Lower lobe of right lung (tissue), 2 donors: ENCODE results near the gene FRAS1. TPM values are rescaled to one million over a fixed set of nuclear protein-coding genes. Genes with fewer than 3 reads are reported as not detected.
A peak's percentile ranks its signal among the peaks of the same experiment; 100 is the strongest.

ENCODE experiments used
- ATAC-seq, 2 donors: fragments of 200-7000 bp; cut with Tn5 transposase; one replicate each; pipeline ENCODE4 v1.9.1; 2020 to 2022; ENCODE audit warnings: mild to moderate bottlenecking in 2 of 2, moderate library complexity in 2 of 2
- DNase-seq: peaks from one replicate; pipeline ENCODE4 v3.0.0-alpha.2; 2020
- H3K27ac ChIP-seq: fragments of 200-600 bp; one replicate; pipeline ENCODE4 v1.8.0; 2022
- H3K27me3 ChIP-seq: fragments of 200-600 bp; one replicate; pipeline ENCODE4 v1.8.0; 2022; ENCODE audit warnings: low read depth
- H3K36me3 ChIP-seq: fragments of 200-600 bp; one replicate; pipeline ENCODE4 v1.8.0; 2022; ENCODE audit warnings: mild to moderate bottlenecking
- H3K4me1 ChIP-seq: fragments of 200-600 bp; one replicate; pipeline ENCODE4 v1.8.0; 2022
- H3K4me3 ChIP-seq: fragments of 200-600 bp; one replicate; pipeline ENCODE4 v1.8.0; 2022; ENCODE audit warnings: mild to moderate bottlenecking
- H3K9me3 ChIP-seq: fragments of 200-600 bp; one replicate; pipeline ENCODE4 v1.8.0; 2022
- intact Hi-C: fragments of 100-400 bp; cut with DNase I; formaldehyde crosslinking; loops from one replicate; pipeline ENCODE4 v1.11.0; 2022
- total RNA-seq: library from RNA; stranded (reverse); fragmentation: NEBNext Ultra II Directional; extraction: Animal tissue kit (Norgen Biotek cat#: 25700); gene quantifications from one replicate; pipeline ENCODE4 v1.2.1, GENCODE V29; 2021
- TF ChIP-seq, protein P1 (sequence below): fragments of 200-600 bp; IDR thresholded peaks from one replicate; pipeline ENCODE4 v1.8.0; 2022; ENCODE audit warnings: antibody characterized with exemption, mild to moderate bottlenecking
- donor health status: DM: no; HTN: yes; CAD: no; lungs with severe emphysema.

The FRAS1 gene
- total RNA-seq, 1 donor from 2014 or later = 9.2 TPM

- H3K27ac ChIP-seq = no peak overlapping the region
- H3K4me3 ChIP-seq = no peak overlapping the region
- no peaks in the 10 kb centered on the region for H3K9me3 ChIP-seq
- H3K27me3 ChIP-seq = no peaks in the 10 kb centered on the region
- no peak for ATAC-seq
- DNase-seq = no peak
- TF ChIP-seq, protein P1, sequence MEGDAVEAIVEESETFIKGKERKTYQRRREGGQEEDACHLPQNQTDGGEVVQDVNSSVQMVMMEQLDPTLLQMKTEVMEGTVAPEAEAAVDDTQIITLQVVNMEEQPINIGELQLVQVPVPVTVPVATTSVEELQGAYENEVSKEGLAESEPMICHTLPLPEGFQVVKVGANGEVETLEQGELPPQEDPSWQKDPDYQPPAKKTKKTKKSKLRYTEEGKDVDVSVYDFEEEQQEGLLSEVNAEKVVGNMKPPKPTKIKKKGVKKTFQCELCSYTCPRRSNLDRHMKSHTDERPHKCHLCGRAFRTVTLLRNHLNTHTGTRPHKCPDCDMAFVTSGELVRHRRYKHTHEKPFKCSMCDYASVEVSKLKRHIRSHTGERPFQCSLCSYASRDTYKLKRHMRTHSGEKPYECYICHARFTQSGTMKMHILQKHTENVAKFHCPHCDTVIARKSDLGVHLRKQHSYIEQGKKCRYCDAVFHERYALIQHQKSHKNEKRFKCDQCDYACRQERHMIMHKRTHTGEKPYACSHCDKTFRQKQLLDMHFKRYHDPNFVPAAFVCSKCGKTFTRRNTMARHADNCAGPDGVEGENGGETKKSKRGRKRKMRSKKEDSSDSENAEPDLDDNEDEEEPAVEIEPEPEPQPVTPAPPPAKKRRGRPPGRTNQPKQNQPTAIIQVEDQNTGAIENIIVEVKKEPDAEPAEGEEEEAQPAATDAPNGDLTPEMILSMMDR = no peak
- H3K36me3 ChIP-seq = no peaks in the 10 kb centered on the region
- H3K4me1 ChIP-seq = peaks cover 6% of the 10 kb centered on the region
- intact Hi-C loops = no loop called here
Observed at GRCh38 chr4:78510681-78511080, 453.6 kb downstream of the FRAS1 start.

DNA sequence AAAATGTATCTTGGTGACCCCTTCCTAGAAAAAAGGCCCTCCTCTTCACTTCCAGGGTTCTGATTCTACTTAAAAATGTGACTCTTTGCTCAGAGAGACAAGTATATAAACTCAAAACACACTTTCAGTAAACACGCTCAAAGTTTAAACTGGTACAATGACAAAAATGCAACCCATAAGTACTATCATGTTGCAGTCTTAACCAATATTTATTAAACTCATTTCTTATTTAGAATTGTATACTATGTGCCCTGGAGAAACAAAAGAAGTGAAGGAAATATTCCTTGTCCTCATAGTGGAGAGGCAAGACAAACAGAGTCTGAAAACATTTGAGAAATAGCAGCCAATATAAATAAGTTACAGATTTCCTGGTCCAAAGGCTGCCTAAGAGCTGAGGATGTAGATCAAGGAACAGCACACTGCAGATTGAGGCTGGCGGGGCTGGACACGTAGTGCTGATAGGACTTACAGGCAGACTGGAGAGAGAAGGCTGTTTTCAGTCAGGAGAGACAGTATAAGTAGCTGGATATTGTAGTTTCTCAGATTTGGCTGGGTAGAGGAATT lies 455.3 kb downstream of the FRAS1 start:
- intact Hi-C loops = no loop called here
- peaks cover 6% of the 10 kb centered on the region for H3K4me1 ChIP-seq
- H3K27ac ChIP-seq = no peak overlapping the region
- DNase-seq = peak; percentile 51
- H3K9me3 ChIP-seq = no peaks in the 10 kb centered on the region
- no peaks in the 10 kb centered on the region for H3K27me3 ChIP-seq
- H3K36me3 ChIP-seq = no peaks in the 10 kb centered on the region
- ATAC-seq = peak; percentile 66 to 79
- TF ChIP-seq, protein P1 = no peak
- H3K4me3 ChIP-seq = no peak overlapping the region

DNA sequence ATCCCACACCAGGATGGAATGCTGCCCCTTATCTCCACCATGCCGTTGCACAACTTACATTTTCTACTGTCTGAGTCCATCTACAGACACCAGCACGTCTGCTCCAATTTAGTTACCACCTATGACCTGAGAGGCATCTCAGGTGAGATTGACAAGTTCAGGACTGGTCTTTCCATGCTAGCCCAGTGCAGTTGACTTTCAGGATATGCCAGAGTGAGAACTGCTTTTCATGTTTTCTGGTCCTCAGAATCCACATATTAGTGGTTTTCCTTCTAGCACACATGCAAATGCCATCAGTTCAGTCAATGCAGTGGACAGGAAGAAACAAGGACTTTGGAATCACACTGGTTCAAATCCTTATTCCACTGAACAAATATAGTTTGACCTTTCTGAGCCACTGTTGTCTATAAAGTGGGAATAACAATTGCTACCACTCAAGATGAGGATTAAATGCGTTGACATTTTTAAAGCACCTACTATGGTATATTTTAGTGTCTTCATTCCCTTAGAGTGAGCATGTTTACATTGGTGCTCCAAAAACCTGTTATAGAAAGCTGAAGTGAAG lies 456.4 kb downstream of the FRAS1 start:
- intact Hi-C loops = no loop called here
- Histone ChIP-seq H3K4me1 (peaks cover 6% of the 10 kb centered on the region), H3K27me3 (no peaks in the 10 kb centered on the region), H3K4me3 (no peak overlapping the region), H3K27ac (no peak overlapping the region), H3K9me3 (no peaks in the 10 kb centered on the region), H3K36me3 (no peaks in the 10 kb centered on the region)
- ATAC-seq (no peak), DNase-seq (no peak)
- TF ChIP-seq, protein P1 = no peak

DNA sequence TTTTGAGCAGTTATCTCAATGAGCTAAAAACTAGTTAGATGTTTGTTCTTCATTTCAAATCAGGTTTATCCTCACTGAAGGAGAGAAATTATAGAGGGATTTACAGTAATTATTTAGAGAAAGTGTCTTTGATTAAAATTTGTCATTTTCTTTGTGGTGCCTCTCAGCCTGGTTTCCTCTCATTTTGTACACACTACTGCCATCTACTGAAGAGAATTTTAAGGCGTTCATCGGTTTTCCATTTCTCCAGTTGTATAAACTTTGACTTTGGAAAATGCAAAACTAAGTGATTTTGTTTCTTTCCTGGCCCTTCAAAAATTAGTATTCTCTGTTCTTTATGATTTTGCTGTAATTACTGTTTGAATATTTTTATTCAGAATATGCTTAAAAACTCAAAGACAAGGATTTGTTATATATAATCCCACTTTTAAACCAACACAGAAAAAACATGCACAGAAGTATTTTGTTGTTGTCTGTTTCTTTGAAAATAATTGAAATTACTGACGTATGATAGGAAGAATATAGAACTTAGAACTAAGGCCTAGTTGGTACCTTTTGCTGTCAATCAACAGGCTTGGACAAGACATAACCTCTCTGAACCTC lies 460.0 kb downstream of the FRAS1 start:
- DNase-seq (no peak), ATAC-seq (no peak)
- H3K36me3 ChIP-seq = no peaks in the 10 kb centered on the region
- intact Hi-C loops = no loop called here
- H3K27ac ChIP-seq = no peak overlapping the region
- no peaks in the 10 kb centered on the region for H3K9me3 ChIP-seq
- TF ChIP-seq, protein P1 = peak; percentile 57
- peaks cover 6% of the 10 kb centered on the region for H3K4me1 ChIP-seq
- no peaks in the 10 kb centered on the region for H3K27me3 ChIP-seq
- no peak overlapping the region for H3K4me3 ChIP-seq

DNA sequence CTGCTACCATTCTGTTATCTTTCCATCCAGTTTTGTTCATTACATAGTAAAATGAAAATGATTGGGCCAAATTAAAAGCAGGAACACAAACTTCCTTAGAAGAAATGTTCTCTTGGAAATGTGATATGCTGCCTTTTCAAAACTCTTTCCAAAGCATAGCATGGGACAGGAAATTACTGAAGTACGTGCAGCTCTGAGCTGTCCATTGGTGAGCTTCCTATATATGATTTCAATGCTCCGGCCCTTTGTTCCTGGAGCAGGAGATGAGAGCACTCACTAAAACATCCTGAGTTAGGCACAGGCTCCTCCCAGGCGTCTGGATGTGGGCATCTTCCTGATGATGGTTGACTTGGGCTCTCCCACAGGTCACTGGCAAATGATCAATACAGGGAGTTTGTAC lies 461.4 kb downstream of the FRAS1 start:
- Histone ChIP-seq H3K36me3 (no peaks in the 10 kb centered on the region), H3K27me3 (no peaks in the 10 kb centered on the region)
- intact Hi-C loops = no loop called here

More for the DNA sequence above, 461.4 kb downstream of the FRAS1 start:
- Histone ChIP-seq H3K4me3 (no peak overlapping the region), H3K9me3 (no peaks in the 10 kb centered on the region), H3K4me1 (no peaks in the 10 kb centered on the region), H3K27ac (no peak overlapping the region)
- no peak for DNase-seq
- TF ChIP-seq, protein P1 = no peak
- no peak for ATAC-seq
